Esophagus squamous epithelium (tissue), 4 donors: Measurements from ENCODE around the gene TRABD2B.

Source experiments
- POLR2A ChIP-seq, 4 donors: fragments of 450-650 bp; IDR thresholded peaks; one replicate each; pipeline ENCODE4 v1.6.1; 2017; ENCODE audit warnings: antibody characterized with exemption in 4 of 4, mild to moderate bottlenecking in 4 of 4, moderate library complexity in 3 of 4
- TF ChIP-seq, protein P1 (sequence below), 6 experiments: fragments of 450-650 bp in 4 of 6; fragments of 200-600 bp in 2 of 6; sonication (generic) in 2 of 6; IDR thresholded peaks; one replicate each; pipeline ENCODE4 v1.5.1; 2016 to 2019; ENCODE audit warnings: antibody characterized with exemption in 6 of 6, mild to moderate bottlenecking in 4 of 6, moderate library complexity in 4 of 6

DNA sequence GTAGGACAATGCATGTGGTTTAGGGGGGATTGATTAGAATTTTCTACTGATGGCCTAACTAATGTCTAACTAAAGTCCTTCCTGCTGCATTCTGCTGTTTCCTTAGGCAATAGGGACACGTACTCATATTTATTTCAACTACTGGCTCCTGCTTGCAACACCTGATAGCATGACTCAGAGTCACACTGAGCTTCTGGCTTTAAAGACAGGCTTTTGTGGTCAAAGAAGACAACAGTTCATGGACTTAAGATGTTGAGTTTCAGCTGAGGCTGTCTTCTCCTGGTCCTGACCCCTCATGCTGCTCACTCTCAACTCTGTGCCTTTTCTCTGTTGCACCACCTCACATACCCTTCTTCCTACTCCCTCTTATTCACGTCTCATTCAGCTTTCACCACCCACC is 29.1 kb upstream of the TRABD2B start:
- TF ChIP-seq, protein P1, sequence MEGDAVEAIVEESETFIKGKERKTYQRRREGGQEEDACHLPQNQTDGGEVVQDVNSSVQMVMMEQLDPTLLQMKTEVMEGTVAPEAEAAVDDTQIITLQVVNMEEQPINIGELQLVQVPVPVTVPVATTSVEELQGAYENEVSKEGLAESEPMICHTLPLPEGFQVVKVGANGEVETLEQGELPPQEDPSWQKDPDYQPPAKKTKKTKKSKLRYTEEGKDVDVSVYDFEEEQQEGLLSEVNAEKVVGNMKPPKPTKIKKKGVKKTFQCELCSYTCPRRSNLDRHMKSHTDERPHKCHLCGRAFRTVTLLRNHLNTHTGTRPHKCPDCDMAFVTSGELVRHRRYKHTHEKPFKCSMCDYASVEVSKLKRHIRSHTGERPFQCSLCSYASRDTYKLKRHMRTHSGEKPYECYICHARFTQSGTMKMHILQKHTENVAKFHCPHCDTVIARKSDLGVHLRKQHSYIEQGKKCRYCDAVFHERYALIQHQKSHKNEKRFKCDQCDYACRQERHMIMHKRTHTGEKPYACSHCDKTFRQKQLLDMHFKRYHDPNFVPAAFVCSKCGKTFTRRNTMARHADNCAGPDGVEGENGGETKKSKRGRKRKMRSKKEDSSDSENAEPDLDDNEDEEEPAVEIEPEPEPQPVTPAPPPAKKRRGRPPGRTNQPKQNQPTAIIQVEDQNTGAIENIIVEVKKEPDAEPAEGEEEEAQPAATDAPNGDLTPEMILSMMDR (IDR thresholded peaks at IDR 0.05) = no peak
- TF ChIP-seq POLR2A (IDR thresholded peaks at IDR 0.05) = no peak
